H9 (cell line): ENCODE results near the gene PREX1. TPM values are rescaled to one million over a fixed set of nuclear protein-coding genes. Genes with fewer than 3 reads are reported as not detected.
A peak's percentile ranks its signal among the peaks of the same experiment; 100 is the strongest.

Experiments
- DNase-seq: peaks from one replicate; pipeline ENCODE4 v3.0.0-alpha.2; 2017
- H2AFZ ChIP-seq: one replicate; pipeline ENCODE4 v1.6.1; 2013; ENCODE audit warnings: mild to moderate bottlenecking, low read length, control low read depth, moderate library complexity
- H2AK5ac ChIP-seq: 2 replicates; pipeline ENCODE4 v1.6.1; 2013; ENCODE audit warnings: low read length, control low read depth, mixed read lengths; ENCODE audit not compliant: insufficient read length
- H2BK120ac ChIP-seq: one replicate; pipeline ENCODE4 v1.6.1; 2013; ENCODE audit warnings: low read depth, mild to moderate bottlenecking, low read length, control low read depth, inconsistent platforms; ENCODE audit not compliant: poor library complexity, severe bottlenecking
- H2BK12ac ChIP-seq: 2 replicates; pipeline ENCODE4 v1.6.1; 2013; ENCODE audit warnings: low read length, control low read depth, mixed read lengths, low read depth; ENCODE audit not compliant: insufficient read length
- H2BK15ac ChIP-seq: 2 replicates; pipeline ENCODE4 v1.6.1; 2013; ENCODE audit warnings: low read depth, low read length, control low read depth
- H2BK20ac ChIP-seq: one replicate; pipeline ENCODE4 v1.6.1; 2013; ENCODE audit warnings: low read depth, mild to moderate bottlenecking, low read length, control low read depth, inconsistent platforms; ENCODE audit not compliant: poor library complexity, severe bottlenecking
- H2BK5ac ChIP-seq: 2 replicates; pipeline ENCODE4 v1.6.1; 2013; ENCODE audit warnings: low read length, control low read depth, mixed read lengths; ENCODE audit not compliant: insufficient read length
- H3K14ac ChIP-seq: 2 replicates; pipeline ENCODE4 v1.6.1; 2013; ENCODE audit warnings: low read length, control low read depth; ENCODE audit not compliant: insufficient read depth
- H3K18ac ChIP-seq: 2 replicates; pipeline ENCODE4 v1.6.1; 2013; ENCODE audit warnings: low read depth, mild to moderate bottlenecking, mixed read lengths, low read length, control low read depth; ENCODE audit not compliant: insufficient read length
- H3K23ac ChIP-seq: 2 replicates; pipeline ENCODE4 v1.6.1; 2013; ENCODE audit warnings: low read length, control low read depth, mixed read lengths, low read depth; ENCODE audit not compliant: insufficient read length
- H3K23me2 ChIP-seq: 2 replicates; pipeline ENCODE4 v1.6.1; 2013; ENCODE audit warnings: low read depth, mild to moderate bottlenecking, mixed read lengths, low read length, control low read depth; ENCODE audit not compliant: insufficient read length, poor library complexity, severe bottlenecking
- H3K27ac ChIP-seq: 2 replicates; pipeline ENCODE4 v1.5.1; 2013; ENCODE audit warnings: low read length, control low read depth, mixed read lengths, low read depth; ENCODE audit not compliant: insufficient read length
- H3K27me3 ChIP-seq: 2 replicates; pipeline ENCODE4 v1.6.1; 2013; ENCODE audit warnings: low read length, control low read depth, inconsistent platforms; ENCODE audit not compliant: insufficient read depth
- H3K4ac ChIP-seq: 2 replicates; pipeline ENCODE4 v1.6.1; 2013; ENCODE audit warnings: low read depth, mild to moderate bottlenecking, control low read depth, inconsistent platforms, low read length, moderate library complexity
- H3K4me1 ChIP-seq: 2 replicates; pipeline ENCODE4 v1.6.1; 2013; ENCODE audit warnings: low read length, control low read depth, inconsistent platforms; ENCODE audit not compliant: insufficient read depth
- H3K4me2 ChIP-seq: 2 replicates; pipeline ENCODE4 v1.6.1; 2013; ENCODE audit warnings: low read length, control low read depth, mixed read lengths; ENCODE audit not compliant: insufficient read length, insufficient read depth
- H3K56ac ChIP-seq: 2 replicates; pipeline ENCODE4 v1.6.1; 2013; ENCODE audit warnings: low read depth, mild to moderate bottlenecking, mixed read lengths, low read length, control low read depth; ENCODE audit not compliant: insufficient read length
- H3K79me1 ChIP-seq: 2 replicates; pipeline ENCODE4 v1.6.1; 2013; ENCODE audit warnings: low read depth, mild to moderate bottlenecking, moderate library complexity, low read length, control low read depth, inconsistent platforms; ENCODE audit not compliant: insufficient read depth, poor library complexity, severe bottlenecking
- H3K79me2 ChIP-seq: 2 replicates; pipeline ENCODE4 v1.6.1; 2013; ENCODE audit warnings: low read length, control low read depth, inconsistent platforms; ENCODE audit not compliant: insufficient read depth
- H3K9ac ChIP-seq: 2 replicates; pipeline ENCODE4 v1.6.1; 2013; ENCODE audit warnings: low read length, control low read depth, mixed read lengths; ENCODE audit not compliant: insufficient read length; ENCODE audit errors: extremely low read depth
- H3K9me3 ChIP-seq: one replicate; pipeline ENCODE4 v1.6.1; 2013; ENCODE audit warnings: low read depth, low read length, inconsistent platforms; ENCODE audit not compliant: control insufficient read depth
- H3T11ph ChIP-seq: one replicate; pipeline ENCODE4 v1.6.1; 2013; ENCODE audit warnings: mild to moderate bottlenecking, low read length, control low read depth, inconsistent platforms
- H4K20me1 ChIP-seq: one replicate; pipeline ENCODE4 v1.6.1; 2013; ENCODE audit not compliant: control insufficient read depth, insufficient read length, insufficient read depth
- H4K5ac ChIP-seq: 2 replicates; pipeline ENCODE4 v1.6.1; 2013; ENCODE audit warnings: low read depth, mild to moderate bottlenecking, mixed read lengths, low read length, control low read depth; ENCODE audit not compliant: insufficient read length
- H4K8ac ChIP-seq: replicated peaks from 2 replicates; pipeline ENCODE4 v1.6.1; 2013; ENCODE audit warnings: low read length, control low read depth, mixed read lengths, low read depth; ENCODE audit not compliant: insufficient read length
- H4K91ac ChIP-seq: 2 replicates; pipeline ENCODE4 v1.6.1; 2013; ENCODE audit warnings: low read depth, mild to moderate bottlenecking, moderate library complexity, mixed read lengths, low read length, control low read depth; ENCODE audit not compliant: insufficient read length
- H3K27ac Mint-ChIP-seq, 3 experiments: 2 replicates in 2 of 3; 3 replicates in 1 of 3; pipeline ENCODE4 v1.8.0; 2020 to 2021; ENCODE audit warnings: mixed read lengths in 3 of 3, mild to moderate bottlenecking in 1 of 3, moderate library complexity in 1 of 3
- H3K27me3 Mint-ChIP-seq: 2 replicates; pipeline ENCODE4 v1.8.0; 2021; ENCODE audit warnings: low read depth, mild to moderate bottlenecking, moderate library complexity, mixed read lengths
- H3K36me3 Mint-ChIP-seq, 3 experiments: 2 replicates in 2 of 3; 3 replicates in 1 of 3; pipeline ENCODE4 v1.8.0; 2020 to 2021; ENCODE audit warnings: low read depth in 3 of 3, mixed read lengths in 3 of 3; ENCODE audit not compliant: insufficient read depth in 1 of 3
- H3K4me1 Mint-ChIP-seq, 2 experiments: 2 replicates each; pipeline ENCODE4 v1.8.0; 2020; ENCODE audit warnings: mixed read lengths in 2 of 2
- H3K4me3 Mint-ChIP-seq, 2 experiments: 2 replicates in 1 of 2; 3 replicates in 1 of 2; pipeline ENCODE4 v1.8.0; 2020 to 2021; ENCODE audit warnings: mild to moderate bottlenecking in 2 of 2, mixed read lengths in 2 of 2, moderate library complexity in 1 of 2
- H3K9me3 Mint-ChIP-seq, 2 experiments: 2 replicates in 1 of 2; 3 replicates in 1 of 2; pipeline ENCODE4 v1.8.0; 2020; ENCODE audit warnings: mild to moderate bottlenecking in 2 of 2, mixed read lengths in 2 of 2, moderate library complexity in 1 of 2
- CTCF ChIP-seq: fragments of 200-600 bp; sonication (generic); conservative IDR thresholded peaks from 3 replicates; pipeline ENCODE4 v1.8.0; 2021; ENCODE audit warnings: antibody characterized with exemption, mild to moderate bottlenecking
- whole genome bisulfite sequencing: extraction: QIAGEN DNeasy Blood & Tissue Kit; methylation state at CpG from one replicate; pipeline ENCODE4 v1.1.7; 2013; ENCODE audit warnings: missing lambda C conversion rate, low lambda C conversion rate, mixed read lengths; ENCODE audit not compliant: insufficient read length; ENCODE audit errors: extremely low coverage; 5-methylcytosine and 5-hydroxymethylcytosine counted together
- total RNA-seq: library from RNA; stranded (reverse); gene quantifications from 2 replicates; pipeline ENCODE4 v1.2.1, GENCODE V29; 2021

The PREX1 gene
- total RNA-seq, 1 experiment from 2014 or later = 6.6 TPM

- no peaks in the 10 kb centered on the region for H3K27me3 ChIP-seq
- H3K14ac ChIP-seq = no peak overlapping the region; the same call in 1 of the 2 replicates
- no peak overlapping the region for H3K56ac ChIP-seq
- no peaks in the 10 kb centered on the region for H3K23me2 ChIP-seq
- no peak overlapping the region for H2BK15ac ChIP-seq
- H3K4ac ChIP-seq = no peak overlapping the region
- TF ChIP-seq CTCF = no peak
- no peak for DNase-seq
- Mint-ChIP-seq H3K27ac (no peak overlapping the region), H3K27me3 (no peaks in the 10 kb centered on the region), H3K4me1 (peaks cover 0 to 16% of the 10 kb centered on the region in 2 experiments; a peak in 1 of 4 replicates), H3K4me3 (no peak overlapping the region), H3K36me3 (no peaks in the 10 kb centered on the region), H3K9me3 (no peaks in the 10 kb centered on the region; a peak in 2 of 5 replicates)
- no peak overlapping the region for H4K5ac ChIP-seq
- H3K23ac ChIP-seq = no peak overlapping the region
- WGBS = no CpG with 5 or more reads among the region's 8 CpGs
- H3K4me2 ChIP-seq = no peak overlapping the region
- H2BK120ac ChIP-seq = no peak overlapping the region
- H2BK20ac ChIP-seq = no peak overlapping the region
- H4K91ac ChIP-seq = no peak overlapping the region
- H2AFZ ChIP-seq = no peak overlapping the region
- H3K9me3 ChIP-seq = no peaks in the 10 kb centered on the region
- H4K8ac ChIP-seq = no peak overlapping the region
- no peaks in the 10 kb centered on the region for H3K79me2 ChIP-seq
- H3K18ac ChIP-seq = peak overlapping the region; percentile 41
- no peak overlapping the region for H3T11ph ChIP-seq
- no peak overlapping the region for H3K9ac ChIP-seq
- no peak overlapping the region for H2BK5ac ChIP-seq
- H3K79me1 ChIP-seq = no peaks in the 10 kb centered on the region
- no peaks in the 10 kb centered on the region for H4K20me1 ChIP-seq
- H2AK5ac ChIP-seq = no peak overlapping the region
- H3K4me1 ChIP-seq = no peaks in the 10 kb centered on the region
- no peak overlapping the region for H3K27ac ChIP-seq
- no peak overlapping the region for H2BK12ac ChIP-seq
Measured at GRCh38 chr20:48620154-48620506, 207.7 kb downstream of the PREX1 start.
